ENCODE measurements around the gene GKN1. TPM values are rescaled to one million over a fixed set of nuclear protein-coding genes. Genes with fewer than 3 reads are reported as not detected.

The GKN1 gene
- total RNA-seq, 1 experiment from 2014 or later: not detected

GRCh38 chr2:68942827-68943226, 31.6 kb upstream of the GKN1 start:
- TF ChIP-seq CTCF (conservative IDR thresholded peaks at IDR 0.05): no peak
- Histone ChIP-seq H4K91ac (ENCODE audit: insufficient read length, low read depth, low read length) (no peak overlapping the region), H3T11ph (ENCODE audit: low read length) (no peak overlapping the region), H3K4ac (ENCODE audit: low read depth, low read length) (no peak overlapping the region), H2BK20ac (ENCODE audit: low read depth, low read length, poor library complexity, severe bottlenecking) (no peak overlapping the region), H3K56ac (ENCODE audit: insufficient read length, low read depth, low read length) (no peak overlapping the region), H3K79me2 (ENCODE audit: insufficient read depth, low read length) (no peaks in the 10 kb centered on the region), H2BK12ac (ENCODE audit: insufficient read length, low read depth, low read length) (no peak overlapping the region), H2BK5ac (ENCODE audit: insufficient read length, low read length) (no peak overlapping the region), H2AFZ (ENCODE audit: low read length) (no peak overlapping the region), H4K8ac (replicated peaks; ENCODE audit: insufficient read length, low read depth, low read length) (no peak overlapping the region), H4K20me1 (ENCODE audit: control insufficient read depth, insufficient read depth, insufficient read length) (no peaks in the 10 kb centered on the region), H3K14ac (ENCODE audit: insufficient read depth, low read length) (no peak overlapping the region), H3K9me3 (ENCODE audit: control insufficient read depth, low read depth, low read length) (no peaks in the 10 kb centered on the region), H3K27ac (ENCODE audit: insufficient read length, low read depth, low read length) (no peak overlapping the region), H3K4me2 (ENCODE audit: insufficient read depth, insufficient read length, low read length) (no peak overlapping the region), H4K5ac (ENCODE audit: insufficient read length, low read depth, low read length) (no peak overlapping the region), H3K4me1 (ENCODE audit: insufficient read depth, low read length) (no peaks in the 10 kb centered on the region), H2BK15ac (ENCODE audit: low read depth, low read length) (no peak overlapping the region), H3K23ac (ENCODE audit: insufficient read length, low read depth, low read length) (no peak overlapping the region), H3K79me1 (ENCODE audit: insufficient read depth, low read depth, low read length, poor library complexity, severe bottlenecking) (no peaks in the 10 kb centered on the region), H3K18ac (ENCODE audit: insufficient read length, low read depth, low read length) (no peak overlapping the region), H3K9ac (ENCODE audit: extremely low read depth, insufficient read length, low read length) (no peak overlapping the region), H2BK120ac (ENCODE audit: low read depth, low read length, poor library complexity, severe bottlenecking) (no peak overlapping the region), H2AK5ac (ENCODE audit: insufficient read length, low read length) (no peak overlapping the region), H3K23me2 (ENCODE audit: insufficient read length, low read depth, low read length, poor library complexity, severe bottlenecking) (no peaks in the 10 kb centered on the region), H3K27me3 (ENCODE audit: insufficient read depth, low read length) (no peaks in the 10 kb centered on the region)
- Mint-ChIP-seq H3K9me3 (peaks cover 3 to 7% of the 10 kb centered on the region in 2 experiments; a peak in 2 of 5 replicates), H3K4me3 (no peak overlapping the region), H3K27me3 (ENCODE audit: low read depth) (peaks cover 6% of the 10 kb centered on the region), H3K4me1 (peaks cover 12 to 13% of the 10 kb centered on the region in 2 experiments), H3K36me3 (ENCODE audit: insufficient read depth in 1 of 3, low read depth in 3 of 3) (no peaks in the 10 kb centered on the region), H3K27ac (no peak overlapping the region)
- DNase-seq: no peak
